Measurements from ENCODE around the gene SCAMP2.

DNA sequence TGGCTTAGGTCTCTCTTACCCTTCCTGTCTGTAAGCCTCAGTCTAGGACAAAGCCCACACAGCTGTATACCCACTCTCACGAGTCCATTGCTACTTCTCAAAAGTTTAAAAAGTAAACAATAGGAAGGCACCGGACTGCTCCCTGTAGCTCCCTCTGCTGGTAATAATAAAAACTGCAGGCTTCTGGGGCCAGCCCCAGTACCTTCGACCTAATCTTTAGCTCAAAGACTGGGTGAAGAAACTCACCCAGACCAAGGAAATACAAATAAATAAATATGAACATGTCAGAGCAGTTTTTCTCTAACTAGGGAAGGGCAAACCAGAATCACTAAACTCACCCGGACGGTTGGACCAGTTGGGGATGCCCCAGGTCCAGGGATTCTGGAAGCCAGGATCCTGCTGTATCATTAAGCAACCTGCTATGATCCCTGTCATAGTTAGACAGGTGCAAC lies 28.5 kb upstream of the SCAMP2 start:
- TF ChIP-seq, protein P1, sequence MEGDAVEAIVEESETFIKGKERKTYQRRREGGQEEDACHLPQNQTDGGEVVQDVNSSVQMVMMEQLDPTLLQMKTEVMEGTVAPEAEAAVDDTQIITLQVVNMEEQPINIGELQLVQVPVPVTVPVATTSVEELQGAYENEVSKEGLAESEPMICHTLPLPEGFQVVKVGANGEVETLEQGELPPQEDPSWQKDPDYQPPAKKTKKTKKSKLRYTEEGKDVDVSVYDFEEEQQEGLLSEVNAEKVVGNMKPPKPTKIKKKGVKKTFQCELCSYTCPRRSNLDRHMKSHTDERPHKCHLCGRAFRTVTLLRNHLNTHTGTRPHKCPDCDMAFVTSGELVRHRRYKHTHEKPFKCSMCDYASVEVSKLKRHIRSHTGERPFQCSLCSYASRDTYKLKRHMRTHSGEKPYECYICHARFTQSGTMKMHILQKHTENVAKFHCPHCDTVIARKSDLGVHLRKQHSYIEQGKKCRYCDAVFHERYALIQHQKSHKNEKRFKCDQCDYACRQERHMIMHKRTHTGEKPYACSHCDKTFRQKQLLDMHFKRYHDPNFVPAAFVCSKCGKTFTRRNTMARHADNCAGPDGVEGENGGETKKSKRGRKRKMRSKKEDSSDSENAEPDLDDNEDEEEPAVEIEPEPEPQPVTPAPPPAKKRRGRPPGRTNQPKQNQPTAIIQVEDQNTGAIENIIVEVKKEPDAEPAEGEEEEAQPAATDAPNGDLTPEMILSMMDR (IDR thresholded peaks at IDR 0.05) = peak; percentile 75 to 97 (median 85)
- TF ChIP-seq POLR2A (IDR thresholded peaks at IDR 0.05) = no peak
